Testis (tissue), 2 donors: ENCODE data around the gene EIF4E1B.

Source experiments
- CTCF ChIP-seq, 3 experiments: fragments of 450-650 bp in 2 of 3; fragments of 200-600 bp in 1 of 3; sonication (generic) in 1 of 3; IDR thresholded peaks; one replicate each; pipeline ENCODE4 v1.5.1; 2016 to 2019; ENCODE audit warnings: antibody characterized with exemption in 3 of 3, mild to moderate bottlenecking in 2 of 3, moderate library complexity in 1 of 3
- POLR2A ChIP-seq: fragments of 450-650 bp; IDR thresholded peaks from one replicate; pipeline ENCODE4 v1.6.1; 2017; ENCODE audit warnings: antibody characterized with exemption, mild to moderate bottlenecking, moderate library complexity

- TF ChIP-seq CTCF (IDR thresholded peaks at IDR 0.05) (no peak), POLR2A (no peak)
Observed at GRCh38 chr5:176658817-176659511, 28.5 kb downstream of the EIF4E1B start.
